Subcutaneous adipose tissue (tissue), 4 donors: ENCODE data around the gene MATN1. TPM values are rescaled to one million over a fixed set of nuclear protein-coding genes. Genes with fewer than 3 reads are reported as not detected.

ENCODE experiments used
- total RNA-seq, 4 donors: library from RNA; depleted of rRNA; stranded (reverse); fragments of >200 nt; gene quantifications; one replicate each; pipeline ENCODE4 v1.1.0, GENCODE V29; 2016
- TF ChIP-seq, protein P1 (sequence below): fragments of 450-650 bp; IDR thresholded peaks from one replicate; pipeline ENCODE4 v1.5.1; 2016; ENCODE audit warnings: low read depth, mild to moderate bottlenecking, control low read depth, antibody characterized with exemption, moderate library complexity

The MATN1 gene
- total RNA-seq, 4 donors from 2014 or later: not detected

GRCh38 chr1:30746212-30747032 lies 23.0 kb upstream of the MATN1 start:
- TF ChIP-seq, protein P1, sequence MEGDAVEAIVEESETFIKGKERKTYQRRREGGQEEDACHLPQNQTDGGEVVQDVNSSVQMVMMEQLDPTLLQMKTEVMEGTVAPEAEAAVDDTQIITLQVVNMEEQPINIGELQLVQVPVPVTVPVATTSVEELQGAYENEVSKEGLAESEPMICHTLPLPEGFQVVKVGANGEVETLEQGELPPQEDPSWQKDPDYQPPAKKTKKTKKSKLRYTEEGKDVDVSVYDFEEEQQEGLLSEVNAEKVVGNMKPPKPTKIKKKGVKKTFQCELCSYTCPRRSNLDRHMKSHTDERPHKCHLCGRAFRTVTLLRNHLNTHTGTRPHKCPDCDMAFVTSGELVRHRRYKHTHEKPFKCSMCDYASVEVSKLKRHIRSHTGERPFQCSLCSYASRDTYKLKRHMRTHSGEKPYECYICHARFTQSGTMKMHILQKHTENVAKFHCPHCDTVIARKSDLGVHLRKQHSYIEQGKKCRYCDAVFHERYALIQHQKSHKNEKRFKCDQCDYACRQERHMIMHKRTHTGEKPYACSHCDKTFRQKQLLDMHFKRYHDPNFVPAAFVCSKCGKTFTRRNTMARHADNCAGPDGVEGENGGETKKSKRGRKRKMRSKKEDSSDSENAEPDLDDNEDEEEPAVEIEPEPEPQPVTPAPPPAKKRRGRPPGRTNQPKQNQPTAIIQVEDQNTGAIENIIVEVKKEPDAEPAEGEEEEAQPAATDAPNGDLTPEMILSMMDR: no peak

DNA sequence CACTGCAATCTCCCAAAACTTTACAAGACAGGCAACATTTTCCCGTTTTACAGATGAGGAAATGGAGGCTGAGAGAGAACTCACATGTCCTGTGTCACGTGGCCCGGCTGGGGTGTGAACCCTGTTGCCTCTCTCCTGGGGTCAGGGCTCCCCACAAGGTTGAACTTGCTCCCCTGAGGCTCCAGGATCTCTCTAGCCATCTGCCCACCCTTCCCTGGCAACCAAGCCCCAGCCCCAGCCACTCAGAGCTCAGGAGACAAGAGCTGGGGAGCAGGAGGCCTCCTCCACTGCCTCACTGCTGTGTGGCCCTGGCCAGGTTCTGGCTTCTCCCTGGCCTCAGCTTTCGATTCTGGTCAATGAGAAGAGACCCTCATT lies 22.4 kb upstream of the MATN1 start:
- TF ChIP-seq, protein P1: no peak

DNA sequence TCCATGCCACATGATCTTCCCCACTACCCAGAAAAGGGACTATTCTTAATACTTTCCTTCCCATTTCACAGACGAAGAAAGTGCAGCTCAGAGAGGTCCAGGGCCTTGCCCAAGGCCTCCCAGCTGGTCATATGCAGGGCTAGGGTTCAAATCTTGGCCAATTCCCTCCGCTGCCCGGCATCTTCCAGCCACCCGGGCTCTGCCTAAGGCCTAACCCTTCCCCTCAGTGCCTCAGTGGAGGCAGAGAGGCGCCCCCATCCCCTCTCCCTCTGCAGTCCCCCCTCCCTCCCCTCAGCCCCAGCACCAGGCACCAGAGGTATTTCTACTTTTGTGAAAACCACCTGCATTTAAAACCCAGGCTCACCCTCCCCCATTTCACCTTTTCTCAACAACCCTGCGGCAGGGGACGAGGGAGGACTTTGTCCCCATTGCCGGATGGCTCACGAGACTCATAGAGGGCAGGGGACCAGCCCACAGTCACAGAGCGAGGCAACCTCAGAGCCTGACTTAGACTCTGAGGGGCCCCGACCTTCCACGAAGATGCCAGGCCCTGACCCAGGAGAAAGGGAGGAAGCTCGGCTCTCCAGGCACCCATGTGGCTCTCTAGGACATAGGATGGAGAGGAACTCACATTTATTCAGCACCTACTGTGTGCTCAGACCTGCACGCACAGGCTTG lies 21.9 kb upstream of the MATN1 start:
- TF ChIP-seq, protein P1: no peak

DNA sequence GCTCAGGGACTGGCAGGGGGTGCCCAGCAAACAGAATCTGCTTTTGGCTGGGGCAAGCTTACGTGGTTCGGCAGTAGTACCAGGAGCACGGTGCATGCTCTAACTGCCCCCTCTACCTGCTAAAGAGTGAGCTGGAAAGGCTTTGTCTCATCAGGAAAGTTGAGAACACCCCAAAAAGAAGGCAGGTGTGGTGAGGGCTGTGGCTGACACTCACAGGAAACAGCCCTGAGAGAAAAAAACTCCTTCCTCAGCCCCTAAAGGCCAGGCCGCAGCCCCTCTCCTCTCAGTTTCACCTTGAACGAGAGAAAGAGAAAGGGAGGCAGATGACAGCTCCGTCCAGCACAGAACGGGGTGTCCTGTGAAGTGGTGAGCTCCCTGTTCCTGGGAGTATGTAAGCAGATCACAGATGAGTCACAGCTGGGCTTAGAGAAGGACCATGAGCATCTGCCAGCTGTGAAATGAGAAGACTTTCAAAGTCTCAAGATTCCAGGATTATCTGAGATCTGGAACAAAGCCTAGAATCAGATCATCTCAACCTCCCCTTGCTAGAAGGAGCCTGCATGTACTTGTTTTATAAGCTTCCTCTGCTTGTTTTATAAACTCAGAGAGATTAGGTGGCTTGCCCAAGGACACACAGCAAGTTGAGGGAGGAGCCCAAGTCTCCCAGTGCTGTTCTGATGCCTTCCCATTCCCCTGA lies 20.8 kb upstream of the MATN1 start:
- TF ChIP-seq, protein P1: no peak

DNA sequence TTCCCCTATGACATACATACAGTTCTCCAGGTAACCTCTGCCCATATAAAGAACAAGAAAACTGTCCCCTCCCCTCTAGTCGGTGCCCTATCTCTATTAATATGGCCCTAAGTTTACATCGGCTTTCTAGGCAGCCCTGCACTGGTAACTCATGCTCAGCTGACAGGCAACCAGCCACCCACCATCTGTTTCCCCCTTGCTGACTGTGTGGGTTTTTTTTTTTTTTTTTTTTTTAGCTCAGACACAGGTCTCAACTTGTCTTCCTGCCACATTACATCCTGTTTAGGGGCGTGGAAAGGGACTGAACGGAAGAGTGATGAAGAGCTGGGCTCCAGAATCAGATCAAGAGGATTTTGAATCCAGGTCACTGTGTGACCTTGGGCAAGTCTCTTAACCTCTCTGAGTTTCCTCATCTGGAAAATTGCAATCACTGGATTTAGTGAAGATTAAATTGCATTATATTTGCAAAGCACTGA lies 20.2 kb upstream of the MATN1 start:
- TF ChIP-seq, protein P1: no peak

DNA sequence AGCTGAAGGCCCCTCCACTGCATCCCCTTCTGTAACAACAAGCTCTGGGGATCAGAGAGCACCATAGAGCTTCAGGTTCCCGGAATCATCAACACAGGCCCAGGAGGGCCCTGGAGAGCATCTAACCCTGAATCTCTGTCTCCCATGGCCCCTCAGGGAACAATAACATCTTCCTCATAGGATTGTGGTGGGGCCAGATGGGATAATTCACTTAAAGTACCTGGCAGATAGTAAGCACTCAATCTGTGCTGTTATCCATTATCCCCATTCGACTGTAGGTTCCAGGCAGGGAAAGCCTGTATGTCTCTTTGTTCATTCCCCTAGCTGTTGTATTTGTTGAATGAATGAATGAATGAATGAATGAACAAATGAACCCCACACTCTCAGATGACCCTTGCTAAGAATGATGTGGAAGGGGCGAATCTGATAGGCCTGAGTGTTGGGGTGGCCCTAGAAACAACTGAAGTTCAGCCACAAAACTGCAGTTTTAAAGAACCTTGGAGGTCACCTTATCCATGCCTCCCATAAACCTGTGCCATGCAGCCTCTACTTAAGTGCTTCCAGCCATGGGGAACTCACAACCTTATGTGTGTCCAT lies 19.7 kb upstream of the MATN1 start:
- TF ChIP-seq, protein P1: no peak
